ENCODE results near the gene TBL3.
"Not testable (repeated sequence)": the region's sequence is repeated elsewhere in the genome, so short reads cannot be mapped to it uniquely, and the experiment has no call there.

TBL3 gene

GRCh38 chr16:2009164-2009711 lies 37.4 kb downstream of the TBL3 start:
- TF ChIP-seq, protein P1, sequence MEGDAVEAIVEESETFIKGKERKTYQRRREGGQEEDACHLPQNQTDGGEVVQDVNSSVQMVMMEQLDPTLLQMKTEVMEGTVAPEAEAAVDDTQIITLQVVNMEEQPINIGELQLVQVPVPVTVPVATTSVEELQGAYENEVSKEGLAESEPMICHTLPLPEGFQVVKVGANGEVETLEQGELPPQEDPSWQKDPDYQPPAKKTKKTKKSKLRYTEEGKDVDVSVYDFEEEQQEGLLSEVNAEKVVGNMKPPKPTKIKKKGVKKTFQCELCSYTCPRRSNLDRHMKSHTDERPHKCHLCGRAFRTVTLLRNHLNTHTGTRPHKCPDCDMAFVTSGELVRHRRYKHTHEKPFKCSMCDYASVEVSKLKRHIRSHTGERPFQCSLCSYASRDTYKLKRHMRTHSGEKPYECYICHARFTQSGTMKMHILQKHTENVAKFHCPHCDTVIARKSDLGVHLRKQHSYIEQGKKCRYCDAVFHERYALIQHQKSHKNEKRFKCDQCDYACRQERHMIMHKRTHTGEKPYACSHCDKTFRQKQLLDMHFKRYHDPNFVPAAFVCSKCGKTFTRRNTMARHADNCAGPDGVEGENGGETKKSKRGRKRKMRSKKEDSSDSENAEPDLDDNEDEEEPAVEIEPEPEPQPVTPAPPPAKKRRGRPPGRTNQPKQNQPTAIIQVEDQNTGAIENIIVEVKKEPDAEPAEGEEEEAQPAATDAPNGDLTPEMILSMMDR (IDR thresholded peaks at IDR 0.05; ENCODE audit: low read length, missing control alignments): no peak
- DNase-seq (ENCODE audit: low read depth): no peak
- peak overlapping the region; percentile 68 for H3K4me3 ChIP-seq (replicated peaks; ENCODE audit: low read depth, low read length)

DNA sequence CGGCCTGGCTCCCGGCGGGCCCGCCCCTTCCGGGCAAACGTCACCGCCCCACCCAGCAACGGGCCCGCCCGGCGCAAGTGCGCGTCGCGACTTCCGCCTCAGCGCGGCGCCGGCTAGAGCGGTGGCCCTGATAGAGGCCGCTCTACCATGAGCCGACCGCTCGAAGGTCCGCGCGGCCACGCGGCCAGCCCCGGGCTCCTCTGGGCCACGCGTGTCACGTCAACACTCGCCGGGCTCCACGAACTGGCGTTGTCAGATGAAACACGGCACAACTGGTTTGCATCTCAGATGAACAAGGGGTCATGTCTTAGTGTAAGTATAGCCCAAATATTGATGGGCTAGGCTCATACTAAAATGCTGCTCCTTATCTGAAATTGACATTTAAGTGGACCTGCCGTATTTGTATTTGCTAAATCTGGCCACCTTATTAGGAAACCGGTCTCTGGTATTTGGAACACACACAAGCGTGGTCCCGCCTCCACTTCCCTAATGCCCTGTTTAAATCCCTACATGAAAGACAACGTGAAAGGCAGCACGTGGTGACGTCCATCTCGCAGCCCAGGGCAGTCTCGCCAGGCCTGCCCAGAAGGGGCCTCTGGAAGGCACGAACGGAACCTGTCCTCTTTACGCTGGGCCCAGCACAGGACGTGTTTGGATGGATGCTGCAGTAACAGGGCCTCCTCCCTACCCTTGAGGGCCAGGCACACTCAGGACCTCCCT lies 38.1 kb downstream of the TBL3 start, which contains the start of gene ZNF598:
Gene ZNF598, minus strand, starts transcription at position 31 of the 720 bp plus-strand sequence.
- DNase-seq (ENCODE audit: low read depth): peak; percentile 86
- TF ChIP-seq, protein P1 (IDR thresholded peaks at IDR 0.05; ENCODE audit: low read length, missing control alignments): no peak
- H3K4me3 ChIP-seq (replicated peaks; ENCODE audit: low read depth, low read length): peak within 1 kb of the TSS; percentile 82

GRCh38 chr16:2011726-2012125 lies 39.9 kb downstream of the TBL3 start:
- DNase-seq (ENCODE audit: low read depth); H3K4me3 ChIP-seq (replicated peaks; ENCODE audit: low read depth, low read length): not testable (repeated sequence)

DNA sequence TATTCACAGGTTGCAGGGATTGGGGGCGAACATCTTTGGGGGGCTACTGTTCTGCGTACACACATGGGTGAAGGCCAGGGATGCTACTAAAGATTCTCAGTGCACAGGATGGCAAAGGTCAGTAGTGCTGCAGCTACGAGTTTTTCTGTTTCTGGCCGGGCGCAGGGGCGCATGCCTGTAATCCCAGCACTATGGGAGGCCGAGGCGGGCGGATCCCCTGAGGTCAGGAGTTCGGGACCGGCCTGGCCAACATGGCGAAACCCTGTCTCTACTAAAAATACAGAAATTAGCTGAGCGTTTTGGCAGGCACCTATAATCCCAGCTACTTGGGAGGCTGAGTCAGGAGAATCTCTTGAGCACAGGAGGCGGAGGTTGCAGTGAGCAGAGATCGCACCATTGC lies 41.7 kb downstream of the TBL3 start:
- TF ChIP-seq, protein P1 (IDR thresholded peaks at IDR 0.05; ENCODE audit: low read length, missing control alignments): no peak
- DNase-seq (ENCODE audit: low read depth): no peak
- H3K4me3 ChIP-seq (replicated peaks; ENCODE audit: low read depth, low read length): no peak overlapping the region

DNA sequence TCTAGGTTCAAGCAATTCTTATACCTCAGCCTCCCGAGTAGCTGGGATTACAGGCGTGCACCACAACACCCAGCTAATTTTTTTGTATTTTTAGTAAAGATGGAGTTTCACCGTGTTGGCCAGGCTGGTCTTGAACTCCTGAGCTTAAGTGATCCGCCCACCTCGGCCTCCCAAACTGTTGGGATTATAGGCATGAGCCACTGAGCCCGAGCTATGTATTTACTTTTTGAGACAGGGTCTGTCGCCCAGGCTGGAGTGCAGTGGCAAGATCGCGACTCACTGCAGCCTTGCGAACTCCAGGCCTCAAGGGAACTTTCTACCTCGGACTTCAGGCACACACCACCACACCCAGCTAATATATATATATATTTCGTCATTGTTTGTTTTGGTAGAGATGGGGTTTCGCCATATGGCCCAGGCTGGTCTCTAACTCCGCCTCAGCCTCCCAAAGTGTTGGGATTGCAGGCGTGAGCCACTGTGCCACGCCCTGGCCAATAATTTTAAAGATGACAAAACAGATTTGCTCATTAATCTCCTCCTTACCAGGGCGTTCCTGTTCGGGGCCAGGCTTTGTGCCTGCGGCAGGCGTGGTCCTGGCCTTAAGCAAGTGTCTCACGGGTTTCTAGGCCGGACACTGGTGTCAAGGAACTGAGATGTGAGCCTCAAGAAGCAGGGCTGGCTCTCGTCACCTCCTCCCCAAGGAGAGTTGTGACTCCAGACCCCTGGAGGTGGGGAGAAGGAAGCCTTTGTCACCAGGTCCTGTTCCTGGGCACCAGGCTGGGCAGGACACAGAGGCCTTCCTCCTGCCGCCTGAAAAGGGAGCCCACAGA lies 43.5 kb downstream of the TBL3 start:
- TF ChIP-seq, protein P1 (IDR thresholded peaks at IDR 0.05; ENCODE audit: low read length, missing control alignments): no peak
- no peak overlapping the region for H3K4me3 ChIP-seq (replicated peaks; ENCODE audit: low read depth, low read length)
- no peak for DNase-seq (ENCODE audit: low read depth)

GRCh38 chr16:2015947-2016208 lies 44.0 kb downstream of the TBL3 start:
- H3K4me3 ChIP-seq (replicated peaks; ENCODE audit: low read depth, low read length): no peak overlapping the region
- no peak for DNase-seq (ENCODE audit: low read depth)
- TF ChIP-seq, protein P1 (IDR thresholded peaks at IDR 0.05; ENCODE audit: low read length, missing control alignments): no peak

- H3K4me3 ChIP-seq (replicated peaks; ENCODE audit: low read depth, low read length): no peak overlapping the region
- TF ChIP-seq, protein P1 (IDR thresholded peaks at IDR 0.05; ENCODE audit: low read length, missing control alignments): peak; percentile 41
- DNase-seq (ENCODE audit: low read depth): no peak
These were observed 44.6 kb downstream of the TBL3 start for GRCh38 chr16:2016407-2016922.

Data from fibroblast of pulmonary artery (primary cell).